BJ (cell line): ENCODE results near the gene UBE2J2. TPM values are rescaled to one million over a fixed set of nuclear protein-coding genes. Genes with fewer than 3 reads are reported as not detected.
A peak's percentile ranks its signal among the peaks of the same experiment; 100 is the strongest.

Experiments
- CTCF ChIA-PET: fragments of 350-600 bp; formaldehyde crosslinking; extraction: SDS; loops from one replicate; lab custom pipeline; 2021; ENCODE audit warnings: antibody characterized with exemption, inconsistent platforms; lab: Yijun Ruan, JAX
- POLR2A ChIA-PET: fragments of 300-600 bp; sonication (Branson Sonifier 250); formaldehyde crosslinking; extraction: SDS; loops from one replicate; lab custom pipeline; 2021; ENCODE audit warnings: antibody characterized with exemption; lab: Charles Lee
- DNase-seq: peaks from one replicate; pipeline ENCODE4 v3.0.0-alpha.2; 2011; ENCODE audit warnings: low read depth
- H3K27me3 ChIP-seq: 2 replicates; pipeline ENCODE4 v1.6.0; 2011; ENCODE audit warnings: low read length; ENCODE audit not compliant: control insufficient read depth, insufficient read depth
- H3K36me3 ChIP-seq: 2 replicates; pipeline ENCODE4 v1.5.1; 2011; ENCODE audit warnings: low read length; ENCODE audit not compliant: control insufficient read depth, insufficient read depth
- H3K4me3 ChIP-seq: 2 replicates; pipeline ENCODE4 v1.5.1; 2011; ENCODE audit warnings: low read depth, mild to moderate bottlenecking, control low read depth, low read length
- polyA plus RNA-seq: library from polyadenylated mRNA; depleted of rRNA; stranded (reverse); fragments of >200 nt; gene quantifications from 2 replicates; pipeline ENCODE4 v1.2.3, GENCODE V29; 2011
- TF ChIP-seq, protein P1 (sequence below): IDR thresholded peaks from 2 replicates; pipeline ENCODE4 v1.5.1; 2011; ENCODE audit warnings: low read depth, mild to moderate bottlenecking, control low read depth, inconsistent platforms, low read length, moderate library complexity; ENCODE audit not compliant: insufficient read depth

The UBE2J2 gene
- polyA plus RNA-seq, 1 experiment: 25.7 TPM

DNA sequence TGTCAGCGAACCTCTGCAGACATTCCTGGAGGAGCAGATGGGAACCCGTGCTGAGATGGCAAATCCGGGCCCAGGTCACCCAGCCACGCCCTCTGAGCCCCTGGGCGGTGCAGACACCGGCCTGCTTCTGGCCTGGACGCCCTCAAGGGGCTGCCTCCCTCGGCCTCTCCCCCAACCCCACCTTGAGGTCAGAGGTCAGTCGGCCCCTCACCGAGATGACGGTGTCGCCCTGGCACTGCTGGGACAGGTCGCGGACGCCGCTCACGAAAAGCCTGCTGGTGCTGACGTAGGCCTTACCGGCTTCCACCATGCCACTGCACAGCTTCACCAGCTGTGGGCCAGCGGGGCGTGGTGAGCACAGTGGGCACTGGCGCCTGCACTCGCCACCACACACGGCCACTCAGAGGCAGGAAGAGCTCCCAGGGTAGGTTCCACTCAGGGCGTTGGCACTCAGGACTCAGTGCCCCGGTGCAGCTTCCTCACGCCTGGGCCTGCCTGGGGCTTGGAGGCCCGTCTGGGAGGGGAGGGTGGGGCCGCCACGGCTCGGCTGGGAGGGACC lies 29.4 kb upstream of the UBE2J2 start:
- ChIA-PET CTCF (interaction anchor here (1.5 kb wide), 1 partner anchor 180 kb away, joined by 4 read pairs; no protein-coding TSS in a partner anchor), POLR2A (no interaction called here)
- no peak for DNase-seq
- Histone ChIP-seq H3K27me3 (no peaks in the 10 kb centered on the region), H3K4me3 (no peak overlapping the region), H3K36me3 (peaks cover 4% of the 10 kb centered on the region)
- TF ChIP-seq, protein P1, sequence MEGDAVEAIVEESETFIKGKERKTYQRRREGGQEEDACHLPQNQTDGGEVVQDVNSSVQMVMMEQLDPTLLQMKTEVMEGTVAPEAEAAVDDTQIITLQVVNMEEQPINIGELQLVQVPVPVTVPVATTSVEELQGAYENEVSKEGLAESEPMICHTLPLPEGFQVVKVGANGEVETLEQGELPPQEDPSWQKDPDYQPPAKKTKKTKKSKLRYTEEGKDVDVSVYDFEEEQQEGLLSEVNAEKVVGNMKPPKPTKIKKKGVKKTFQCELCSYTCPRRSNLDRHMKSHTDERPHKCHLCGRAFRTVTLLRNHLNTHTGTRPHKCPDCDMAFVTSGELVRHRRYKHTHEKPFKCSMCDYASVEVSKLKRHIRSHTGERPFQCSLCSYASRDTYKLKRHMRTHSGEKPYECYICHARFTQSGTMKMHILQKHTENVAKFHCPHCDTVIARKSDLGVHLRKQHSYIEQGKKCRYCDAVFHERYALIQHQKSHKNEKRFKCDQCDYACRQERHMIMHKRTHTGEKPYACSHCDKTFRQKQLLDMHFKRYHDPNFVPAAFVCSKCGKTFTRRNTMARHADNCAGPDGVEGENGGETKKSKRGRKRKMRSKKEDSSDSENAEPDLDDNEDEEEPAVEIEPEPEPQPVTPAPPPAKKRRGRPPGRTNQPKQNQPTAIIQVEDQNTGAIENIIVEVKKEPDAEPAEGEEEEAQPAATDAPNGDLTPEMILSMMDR: no peak

DNA sequence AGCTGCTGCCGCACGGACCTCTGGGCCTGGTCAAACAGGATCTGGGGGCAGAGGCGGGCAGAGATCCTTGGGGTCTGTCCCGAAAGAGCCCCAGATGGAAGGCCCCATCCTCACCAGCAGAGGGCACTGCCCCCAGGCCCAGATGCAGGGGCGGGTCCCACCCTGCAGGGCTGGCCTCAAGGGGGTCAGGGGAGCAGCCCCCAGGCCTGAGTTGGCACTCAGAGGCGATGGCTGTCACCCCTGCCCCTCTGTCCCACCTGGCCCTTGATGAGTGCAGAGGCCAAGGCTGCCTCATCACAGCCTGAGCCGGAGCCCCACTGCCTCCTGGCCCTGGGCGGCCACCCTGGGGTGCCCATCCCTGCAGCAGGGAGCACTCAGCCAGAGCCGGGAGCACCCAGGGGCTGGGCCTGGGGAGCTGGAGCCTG lies 28.4 kb upstream of the UBE2J2 start:
- CTCF ChIA-PET: interaction anchor here (1.5 to 3.2 kb wide), 2 partner anchors 11 to 179 kb away, joined by 4 to 9 read pairs; no protein-coding TSS in a partner anchor
- no peak for DNase-seq
- Histone ChIP-seq H3K4me3 (no peak overlapping the region), H3K36me3 (peaks cover 6% of the 10 kb centered on the region), H3K27me3 (no peaks in the 10 kb centered on the region)
- TF ChIP-seq, protein P1: peak; percentile 55
- POLR2A ChIA-PET: no interaction called here

DNA sequence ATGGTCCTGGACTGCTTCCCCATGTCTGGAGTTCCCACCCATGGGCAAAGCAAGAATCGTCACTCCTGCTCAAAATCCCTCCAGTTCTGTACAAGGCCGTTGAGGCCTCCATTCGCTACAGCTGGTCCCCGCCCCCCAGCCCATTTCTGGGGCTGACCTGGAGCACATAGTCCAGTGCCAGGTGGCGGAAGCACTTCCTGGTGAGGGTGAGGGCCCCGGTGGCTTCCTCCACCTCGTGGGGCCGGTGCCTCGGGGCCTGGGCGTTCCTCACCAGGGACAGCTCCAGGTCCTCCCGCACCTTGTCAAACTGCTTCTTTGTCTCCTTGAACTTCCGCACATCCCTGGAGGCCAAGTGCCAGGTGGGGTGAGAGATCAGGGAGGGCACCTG lies 26.7 kb upstream of the UBE2J2 start:
- ChIA-PET CTCF (interaction anchor here (1.3 to 3.2 kb wide), 2 partner anchors 9 to 178 kb away, joined by 3 to 9 read pairs; no protein-coding TSS in a partner anchor), POLR2A (no interaction called here)
- Histone ChIP-seq H3K36me3 (peaks cover 15% of the 10 kb centered on the region), H3K4me3 (no peak overlapping the region), H3K27me3 (no peaks in the 10 kb centered on the region)
- TF ChIP-seq, protein P1: no peak
- DNase-seq: no peak

DNA sequence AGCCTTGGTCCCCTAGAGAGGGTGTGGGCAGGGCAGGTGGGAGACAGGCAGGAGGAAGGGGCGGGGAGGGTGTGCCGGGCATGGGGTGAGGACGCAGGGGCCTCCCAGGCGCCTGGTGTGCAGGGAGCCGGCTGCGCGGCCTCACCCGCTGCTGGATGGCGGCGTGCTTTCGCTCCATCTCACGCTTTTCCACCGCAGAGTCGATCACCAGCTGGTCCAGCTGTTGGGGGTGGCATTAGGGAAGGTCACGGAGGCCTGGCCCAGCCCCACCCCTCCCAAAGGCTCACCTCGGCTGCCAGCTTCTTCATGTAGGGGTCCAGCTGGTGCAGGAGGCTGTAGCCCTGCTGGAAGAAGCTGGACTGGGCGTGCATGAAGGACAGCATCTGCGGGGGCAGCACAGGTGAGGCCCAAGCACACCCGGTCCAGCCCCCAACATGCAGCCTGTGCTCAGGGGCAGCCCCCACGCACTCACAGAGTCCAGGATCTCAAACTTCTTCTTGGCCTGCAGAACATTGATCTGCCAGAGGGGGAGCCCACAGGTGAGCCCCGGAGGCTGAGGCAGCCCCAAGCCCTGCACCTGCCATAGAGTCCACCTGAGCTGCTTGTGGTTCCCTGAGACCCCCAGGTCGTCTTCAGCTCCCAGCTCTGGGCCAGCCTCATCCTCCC lies 26.2 kb upstream of the UBE2J2 start:
- TF ChIP-seq, protein P1: peak; percentile 24
- CTCF ChIA-PET: interaction anchor here (1.3 to 3.2 kb wide), 2 partner anchors 8 to 177 kb away, joined by 3 to 9 read pairs; no protein-coding TSS in a partner anchor
- H3K36me3 ChIP-seq: peaks cover 17% of the 10 kb centered on the region
- H3K27me3 ChIP-seq: no peaks in the 10 kb centered on the region
- no peak for DNase-seq
- no peak overlapping the region for H3K4me3 ChIP-seq
- POLR2A ChIA-PET: no interaction called here

DNA sequence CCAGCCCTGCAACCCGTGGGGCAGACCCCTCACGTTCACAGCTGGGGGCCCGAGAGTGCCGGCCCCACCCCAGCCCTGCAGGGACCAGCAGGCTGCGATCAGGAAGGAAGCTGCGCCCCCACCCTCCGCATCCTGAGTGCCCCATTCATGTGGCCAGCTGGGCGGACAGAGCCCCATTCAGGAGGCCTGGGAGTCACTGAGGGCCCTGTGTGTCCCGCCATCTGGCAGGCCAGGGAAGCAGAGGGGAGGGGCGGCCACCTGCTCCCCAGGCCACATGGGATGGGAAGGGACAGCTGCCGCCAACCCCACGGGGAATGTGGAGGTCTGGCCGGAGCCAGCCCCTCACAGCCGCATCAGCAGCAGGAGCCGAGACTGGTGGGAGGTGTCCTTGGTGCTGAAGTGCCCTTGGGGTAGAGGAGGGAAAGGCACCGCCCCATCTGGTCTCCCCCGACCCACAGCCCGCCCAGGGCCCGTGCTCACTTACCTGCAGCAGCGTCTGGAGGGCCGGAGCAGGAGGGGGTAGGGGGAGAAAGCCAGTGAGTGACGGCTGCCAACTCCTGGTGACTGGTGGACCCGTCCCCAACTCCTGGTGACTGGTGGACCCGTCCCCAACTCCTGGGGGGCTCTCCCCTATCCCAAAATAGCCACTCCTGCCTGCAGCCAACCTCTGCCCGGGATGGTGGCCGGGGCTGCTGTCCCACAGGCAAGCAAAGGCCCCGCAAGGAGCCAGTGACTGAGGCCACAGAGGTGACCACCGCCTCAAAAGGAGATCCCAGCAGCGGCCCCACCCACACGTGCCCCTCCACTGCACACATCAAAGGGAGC lies 25.4 kb upstream of the UBE2J2 start:
- CTCF ChIA-PET: interaction anchor here (3.2 kb wide), 1 partner anchor 8 kb away, joined by 9 read pairs; no protein-coding TSS in a partner anchor
- Histone ChIP-seq H3K27me3 (no peaks in the 10 kb centered on the region), H3K4me3 (no peak overlapping the region), H3K36me3 (peaks cover 18% of the 10 kb centered on the region)
- no peak for DNase-seq
- TF ChIP-seq, protein P1: no peak
- POLR2A ChIA-PET: no interaction called here
